RWPE1 (cell line): ENCODE data around the gene TMEM232.

Experiments
- CTCF ChIA-PET: fragments of 350-600 bp; sonication (Branson Sonifier 250); formaldehyde crosslinking; extraction: SDS; loops from one replicate; lab custom pipeline; 2021; lab: Yijun Ruan, JAX
- POLR2A ChIA-PET: fragments of 400-600 bp; formaldehyde crosslinking; extraction: SDS; loops from one replicate; lab custom pipeline; 2020; ENCODE audit warnings: antibody characterized with exemption; ENCODE audit not compliant: low non-redundant PET; lab: Yijun Ruan, JAX
- DNase-seq: peaks from one replicate; pipeline ENCODE4 v3.0.0; 2012; ENCODE audit warnings: low spot score
- H3K27ac ChIP-seq: fragments of 450-650 bp; 2 replicates; pipeline ENCODE4 v1.5.1; 2017
- CTCF ChIP-seq: fragments of 450-650 bp; conservative IDR thresholded peaks from 2 replicates; pipeline ENCODE4 v1.5.1; 2017; ENCODE audit warnings: low read depth, mild to moderate bottlenecking

The TMEM232 gene

GRCh38 chr5:110377361-110377760, 349.1 kb downstream of the TMEM232 start:
- no peak for DNase-seq
- no peak overlapping the region for H3K27ac ChIP-seq
- ChIA-PET CTCF (interaction anchor here (0.6 kb wide), 1 partner anchor 104 kb away, joined by 3 read pairs; no protein-coding TSS in a partner anchor), POLR2A (no interaction called here)
- TF ChIP-seq CTCF, result no peak

- POLR2A ChIA-PET, result no interaction called here
- H3K27ac ChIP-seq, result no peak overlapping the region
- CTCF ChIA-PET, result no interaction called here
- TF ChIP-seq CTCF, result no peak
- no peak for DNase-seq
These were observed 350.1 kb downstream of the TMEM232 start for GRCh38 chr5:110376281-110376951.

- no peak for TF ChIP-seq CTCF
- DNase-seq, result no peak
- POLR2A ChIA-PET, result no interaction called here
- no peak overlapping the region for H3K27ac ChIP-seq
- CTCF ChIA-PET, result no interaction called here
These were observed 354.8 kb downstream of the TMEM232 start for GRCh38 chr5:110371725-110372041.

- POLR2A ChIA-PET, result no interaction called here
- no peak overlapping the region for H3K27ac ChIP-seq
- no peak for DNase-seq
- CTCF ChIA-PET, result no interaction called here
- no peak for TF ChIP-seq CTCF
These were observed 355.3 kb downstream of the TMEM232 start for GRCh38 chr5:110371011-110371724.
